PFSK-1 (cell line): ENCODE measurements around the gene DENND4B.

Experiments used
- FOXP2 ChIP-seq: optimal IDR thresholded peaks from 2 replicates; pipeline ENCODE3; 2011; ENCODE audit warnings: borderline replicate concordance, control low read depth, inconsistent platforms; ENCODE audit not compliant: insufficient read depth; ENCODE audit errors: extremely low read length, extremely low read depth
- POLR2AphosphoS5 ChIP-seq: IDR thresholded peaks from 2 replicates; pipeline ENCODE4 v1.6.1; 2012; ENCODE audit warnings: low read depth, mild to moderate bottlenecking, control low read depth, low read length, moderate library complexity
- REST ChIP-seq, 2 experiments: IDR thresholded peaks; 2 replicates each; pipeline versions ENCODE4 v1.6.1 to v1.8.0; 2011 to 2012; ENCODE audit warnings: low read depth in 2 of 2, low read length in 2 of 2, control low read depth in 1 of 2, inconsistent platforms in 1 of 2, mild to moderate bottlenecking in 1 of 2, moderate library complexity in 1 of 2; ENCODE audit not compliant: insufficient read depth in 1 of 2
- SIN3A ChIP-seq: IDR thresholded peaks from 2 replicates; pipeline ENCODE4 v1.6.1; 2012; ENCODE audit warnings: mild to moderate bottlenecking, low read length, moderate library complexity, borderline replicate concordance; ENCODE audit not compliant: insufficient read depth
- TAF1 ChIP-seq: IDR thresholded peaks from 2 replicates; pipeline ENCODE4 v1.6.1; 2012; ENCODE audit warnings: low read length, control low read depth, borderline replicate concordance; ENCODE audit not compliant: insufficient read depth

The DENND4B gene

GRCh38 chr1:153938996-153939395, 7.5 kb downstream of the DENND4B start:
- TF ChIP-seq REST (IDR thresholded peaks at IDR 0.05; ENCODE audit: insufficient read depth in 1 of 2, low read depth in 2 of 2, low read length in 2 of 2) = no peak
- no peak for TF ChIP-seq SIN3A
- TF ChIP-seq TAF1 = no peak
- TF ChIP-seq POLR2AphosphoS5 = no peak
- TF ChIP-seq FOXP2 = no peak

- TF ChIP-seq POLR2AphosphoS5 (no peak), REST (IDR thresholded peaks at IDR 0.05; ENCODE audit: insufficient read depth in 1 of 2, low read depth in 2 of 2, low read length in 2 of 2) (no peak)
Measured at GRCh38 chr1:153937331-153937730, 9.2 kb downstream of the DENND4B start.

- no peak for TF ChIP-seq REST (IDR thresholded peaks at IDR 0.05; ENCODE audit: insufficient read depth in 1 of 2, low read depth in 2 of 2, low read length in 2 of 2)
- no peak for TF ChIP-seq POLR2AphosphoS5
- no peak for TF ChIP-seq FOXP2
Measured at GRCh38 chr1:153936011-153936802, 10.3 kb downstream of the DENND4B start.

GRCh38 chr1:153934746-153935145, 11.8 kb downstream of the DENND4B start:
- TF ChIP-seq FOXP2 (no peak), POLR2AphosphoS5 (no peak), SIN3A (no peak), REST (IDR thresholded peaks at IDR 0.05; ENCODE audit: insufficient read depth in 1 of 2, low read depth in 2 of 2, low read length in 2 of 2) (no peak), TAF1 (no peak)

GRCh38 chr1:153933955-153934354, 12.6 kb downstream of the DENND4B start:
- TF ChIP-seq SIN3A (no peak), TAF1 (no peak), FOXP2 (no peak), POLR2AphosphoS5 (no peak), REST (IDR thresholded peaks at IDR 0.05; ENCODE audit: insufficient read depth in 1 of 2, low read depth in 2 of 2, low read length in 2 of 2) (no peak)
